ENCODE measurements around the gene CSKMT.
"Not testable (repeated sequence)": the region's sequence is repeated elsewhere in the genome, so short reads cannot be mapped to it uniquely, and the experiment has no call there.

The CSKMT gene

GRCh38 chr11:62665075-62665598 is at the start of gene CSKMT, which contains the start of gene C11orf98:
Gene CSKMT (plus strand): TSS chr11:62665312. CDS start chr11:62665880, 568 bp downstream.
Gene C11orf98 (minus strand): TSS chr11:62665210. CDS start chr11:62665169, 41 bp downstream.
- DNase-seq: peak; percentile 98

- DNase-seq: no peak
Measured at GRCh38 chr11:62615521-62615920, 49.6 kb upstream of the CSKMT start.

GRCh38 chr11:62616957-62617356 is 48.2 kb upstream of the CSKMT start:
- DNase-seq: not testable (repeated sequence)

- no peak for DNase-seq
Measured at GRCh38 chr11:62621027-62621566, 44.0 kb upstream of the CSKMT start.

DNA sequence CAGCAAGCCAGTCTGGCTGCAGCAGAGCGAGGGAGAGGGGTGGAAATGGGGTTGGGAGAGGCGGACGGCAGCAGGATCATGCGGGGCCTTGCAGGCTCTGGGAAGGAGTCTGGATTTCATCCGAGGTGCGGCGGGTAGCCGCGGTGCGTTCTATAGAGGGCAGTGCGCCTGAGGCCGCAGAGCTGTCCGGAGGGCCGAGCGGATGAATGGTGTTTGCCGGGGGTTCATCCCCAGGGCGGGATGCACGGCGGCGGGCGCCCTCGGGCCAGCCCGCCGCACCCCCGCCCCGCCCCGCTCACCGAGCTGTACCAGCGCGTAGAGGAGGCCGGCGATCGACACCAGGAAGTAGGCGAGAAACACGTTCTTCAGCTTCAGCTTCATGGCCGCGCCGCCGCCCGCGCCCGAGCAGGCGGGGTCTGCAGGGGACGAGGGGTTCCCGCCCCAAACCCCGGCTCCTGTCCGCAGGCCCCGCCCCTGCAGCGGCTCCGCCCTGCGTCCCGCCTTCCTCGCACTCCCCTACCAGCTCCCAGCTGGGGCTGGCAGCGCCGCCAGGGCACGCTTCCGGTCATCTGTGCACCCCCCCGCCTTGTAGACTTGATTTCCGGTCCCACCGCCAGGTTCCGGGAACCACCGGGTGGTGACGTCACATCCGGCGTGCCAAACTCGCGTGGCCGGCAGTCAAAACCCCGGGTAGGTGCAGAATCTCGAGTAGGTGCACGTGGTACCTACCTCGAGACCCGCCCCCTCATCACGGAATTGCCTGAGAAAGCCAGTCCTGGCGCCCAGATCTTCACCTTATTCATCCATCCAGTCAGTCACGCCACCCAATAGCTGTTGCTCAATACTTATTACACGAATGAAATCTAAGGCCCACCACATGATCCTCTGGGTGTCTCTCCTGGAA is 43.3 kb upstream of the CSKMT start, which contains the start of gene B3GAT3:
TSS of gene B3GAT3 (minus strand) at position 420 of the 904 bp plus-strand sequence. CDS start at position 381, 39 bp downstream.
- DNase-seq: peak; percentile 99

DNA sequence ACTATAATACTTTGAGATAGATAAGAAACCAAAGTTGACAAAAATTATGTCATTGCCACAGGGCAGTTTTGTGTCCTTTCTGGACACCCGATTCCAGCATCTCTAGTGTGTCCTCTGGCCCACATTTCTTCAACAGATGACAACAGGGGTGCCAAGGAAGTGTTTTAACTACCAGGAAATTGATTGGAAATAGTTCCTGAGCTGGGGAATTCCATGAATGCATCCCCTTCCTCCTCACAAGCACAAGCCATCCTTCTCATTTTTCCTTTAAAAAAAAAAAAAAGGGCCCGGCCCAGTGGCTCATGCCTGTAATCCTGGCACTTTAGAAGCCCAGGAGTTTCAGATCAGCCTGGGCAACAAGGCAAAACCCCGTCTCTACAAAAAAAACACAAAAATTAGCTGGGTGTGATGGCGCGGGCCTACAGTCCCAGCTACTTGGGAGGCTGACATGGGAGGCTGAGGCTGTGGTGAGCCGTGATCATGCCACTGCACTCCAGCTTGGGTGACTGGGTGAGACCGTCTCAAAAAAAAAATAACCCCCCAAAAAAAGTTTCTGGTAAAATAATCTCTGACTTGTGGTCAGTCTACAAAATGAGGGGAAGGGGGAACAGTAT is 42.5 kb upstream of the CSKMT start:
- no peak for DNase-seq

DNA sequence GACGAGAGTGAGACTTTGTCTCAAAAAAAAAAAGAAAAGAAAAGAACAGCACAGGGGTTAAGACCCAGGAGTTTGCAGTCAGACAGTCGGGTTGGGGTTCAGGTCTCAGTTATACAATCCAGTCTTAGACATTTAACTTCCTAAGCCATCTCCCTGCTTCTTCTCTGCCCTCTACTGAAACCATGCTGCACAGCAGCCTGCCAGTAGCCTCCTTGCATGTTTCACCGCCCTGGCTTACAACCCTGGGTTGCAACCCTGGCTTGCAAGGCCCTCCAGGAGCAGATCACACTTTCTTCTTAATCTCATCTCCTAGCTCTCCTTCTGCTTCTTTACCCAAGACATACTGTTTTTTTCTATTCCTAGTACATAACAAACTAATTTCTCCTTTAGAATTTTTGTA is 37.4 kb upstream of the CSKMT start:
- DNase-seq: peak; percentile 54

GRCh38 chr11:62632492-62632891 is 32.6 kb upstream of the CSKMT start:
- no peak for DNase-seq

- no peak for DNase-seq
Measured at GRCh38 chr11:62644220-62644619, 20.9 kb upstream of the CSKMT start.

- peak; percentile 43 for DNase-seq
Measured at GRCh38 chr11:62645671-62645945, 19.5 kb upstream of the CSKMT start.

DNA sequence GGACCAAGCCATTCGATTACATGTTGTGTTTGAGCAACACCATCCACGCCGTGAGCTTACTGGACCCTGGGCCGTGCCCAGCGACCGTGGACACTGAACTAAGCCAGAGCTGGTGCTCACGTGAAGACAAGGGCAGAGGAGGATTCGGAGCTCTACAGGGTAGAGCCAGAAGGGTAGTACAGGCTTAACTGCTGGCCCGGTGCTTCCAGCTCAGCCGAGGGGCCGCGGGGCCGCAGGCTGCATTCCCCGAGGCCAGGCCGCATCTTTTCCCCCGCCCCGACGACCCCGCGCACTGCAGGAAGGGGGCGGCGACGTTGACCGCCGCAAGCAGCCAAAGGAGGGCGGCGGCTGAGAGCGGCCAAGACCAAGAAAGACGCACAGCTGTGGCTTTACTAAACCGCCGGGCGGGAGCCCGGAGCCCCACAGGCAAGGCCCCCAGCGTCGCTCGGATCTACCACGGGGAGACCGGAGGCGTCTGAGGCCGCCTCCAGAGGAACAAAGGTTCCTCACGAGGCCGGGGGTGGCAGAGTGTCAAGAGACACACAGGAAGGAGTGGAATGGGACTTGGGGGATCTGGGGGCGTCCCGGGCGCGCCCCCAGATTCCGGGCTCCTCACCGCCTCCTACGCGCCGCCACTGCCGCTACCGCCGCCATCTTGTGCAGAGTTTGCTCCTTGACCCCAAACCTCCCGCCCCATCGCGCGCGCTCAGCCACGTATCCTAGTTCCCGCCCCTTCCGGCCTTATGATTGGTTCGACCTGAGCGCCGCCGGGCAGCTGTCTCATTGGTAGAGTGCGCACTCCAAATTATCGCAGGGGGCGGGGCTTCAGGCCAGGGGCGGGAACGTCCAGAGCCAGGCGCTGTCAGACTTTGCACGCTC is 18.9 kb upstream of the CSKMT start, which contains the start of gene GANAB:
TSS of gene GANAB (minus strand) at position 668 of the 879 bp plus-strand sequence. CDS start at position 654, 14 bp downstream.
- DNase-seq: peak; percentile 100

DNA sequence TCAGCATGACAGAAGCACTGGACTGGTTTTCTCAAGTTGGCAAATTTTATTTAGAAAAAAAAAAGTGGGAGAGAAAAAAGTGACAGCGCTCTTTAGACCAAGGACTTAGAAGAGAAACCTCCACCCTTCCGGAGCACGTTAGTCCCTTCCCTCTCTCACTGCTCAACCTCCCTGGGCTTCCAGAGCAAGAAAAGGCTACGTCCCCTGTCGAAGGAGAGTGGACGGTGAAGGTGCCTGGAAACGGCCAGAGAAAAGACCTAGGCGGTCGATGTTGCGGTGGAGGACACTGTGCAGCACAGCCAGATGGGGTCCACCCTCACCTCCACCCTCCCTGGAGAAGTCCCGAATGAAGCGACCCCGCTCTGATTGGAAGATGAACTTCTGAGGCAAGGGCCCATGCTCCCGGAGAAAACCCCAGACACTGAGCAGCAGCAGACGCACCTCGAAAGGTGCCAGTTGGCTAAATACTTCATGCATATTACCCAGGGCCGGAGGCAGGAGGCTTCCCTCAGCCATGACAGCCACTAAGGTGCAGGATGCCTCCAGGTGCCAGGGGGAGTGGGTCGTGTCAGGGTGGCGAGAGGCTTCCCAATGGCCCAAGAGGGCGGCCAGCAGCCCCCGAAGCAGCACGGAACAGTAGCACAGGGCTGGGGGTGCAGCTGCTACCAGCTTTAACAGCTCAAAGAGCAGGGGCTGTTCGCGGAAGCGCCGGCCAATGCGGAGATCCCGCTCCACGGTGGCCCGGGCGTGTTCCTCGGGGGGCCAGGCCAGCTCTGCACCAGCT is 18.1 kb upstream of the CSKMT start:
- DNase-seq: no peak

DNA sequence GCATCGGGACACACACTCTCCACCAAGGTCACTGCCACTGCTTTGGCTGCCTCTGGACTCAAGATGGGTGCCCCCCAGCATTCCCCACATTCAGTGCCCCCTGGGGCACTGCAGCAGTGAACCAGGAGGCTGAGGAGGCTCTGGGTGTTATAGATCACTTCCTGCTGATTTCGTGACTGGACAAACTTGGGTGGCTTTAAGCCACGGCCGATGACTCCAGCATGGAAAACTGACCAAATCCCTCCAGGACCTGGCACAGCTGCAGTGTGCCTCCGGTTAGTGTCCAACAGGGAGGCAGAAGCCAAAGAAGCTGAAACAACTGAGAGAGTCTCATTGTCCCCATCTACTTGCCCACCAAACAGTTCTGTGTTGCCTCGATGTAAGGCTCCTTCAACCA is 17.5 kb upstream of the CSKMT start:
- DNase-seq: no peak

DNA sequence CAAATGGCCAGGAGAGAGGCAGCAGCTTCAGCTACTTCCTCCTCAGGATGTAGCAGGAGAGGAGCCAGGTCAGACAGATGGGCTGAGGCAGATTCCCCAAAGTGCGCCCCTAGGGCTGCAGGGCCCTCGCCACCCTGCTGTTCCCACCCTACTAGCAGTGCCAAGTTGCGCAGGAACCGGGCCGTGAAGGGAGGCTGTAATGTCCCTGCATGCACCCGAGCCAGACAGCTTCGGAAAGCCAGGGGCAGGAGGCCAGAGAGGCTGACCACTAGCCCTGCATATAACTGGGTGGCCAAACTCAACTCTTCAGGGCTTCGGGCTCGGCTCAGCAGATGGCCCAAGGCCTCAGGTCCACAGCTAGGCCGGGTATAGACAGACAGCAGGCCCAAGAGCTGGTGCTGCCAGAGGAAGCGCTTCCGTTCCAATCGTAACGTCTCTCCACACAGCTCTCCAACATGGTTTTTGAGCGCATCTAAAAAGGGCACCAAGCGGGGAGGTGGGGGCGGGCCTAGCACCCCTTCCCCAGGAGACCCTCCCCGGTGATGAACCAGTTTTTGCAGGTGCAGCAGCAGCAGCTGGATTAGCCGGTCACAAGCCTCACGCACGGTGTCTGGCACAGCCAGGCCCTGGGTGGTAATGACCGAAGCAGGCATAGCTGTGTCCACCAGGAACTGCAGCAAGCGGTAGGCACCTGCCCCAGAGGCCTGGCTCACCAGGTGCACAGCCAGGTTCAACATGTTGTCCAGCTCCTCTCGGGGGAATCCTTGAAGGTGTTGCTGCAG is 16.7 kb upstream of the CSKMT start:
- no peak for DNase-seq

DNA sequence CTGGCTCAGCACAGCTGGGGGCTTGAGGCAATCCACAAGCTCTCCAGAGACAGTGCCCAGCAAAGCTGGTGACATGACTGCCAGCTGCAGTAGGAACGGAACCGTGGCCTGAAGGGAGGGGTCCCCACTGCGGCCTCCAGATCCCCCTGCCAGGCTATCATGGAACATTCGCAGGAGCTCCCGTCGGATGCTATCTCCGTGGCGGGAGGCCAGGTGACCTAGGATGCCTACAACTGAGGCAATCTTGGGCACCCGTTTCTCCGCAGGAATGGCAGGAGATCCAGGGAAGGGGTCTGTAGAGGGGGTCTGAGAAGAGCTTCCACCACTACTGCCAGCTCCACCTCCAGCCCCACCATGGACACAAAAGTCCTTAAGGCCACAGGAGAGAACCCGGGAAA is 16.1 kb upstream of the CSKMT start:
- no peak for DNase-seq

DNA sequence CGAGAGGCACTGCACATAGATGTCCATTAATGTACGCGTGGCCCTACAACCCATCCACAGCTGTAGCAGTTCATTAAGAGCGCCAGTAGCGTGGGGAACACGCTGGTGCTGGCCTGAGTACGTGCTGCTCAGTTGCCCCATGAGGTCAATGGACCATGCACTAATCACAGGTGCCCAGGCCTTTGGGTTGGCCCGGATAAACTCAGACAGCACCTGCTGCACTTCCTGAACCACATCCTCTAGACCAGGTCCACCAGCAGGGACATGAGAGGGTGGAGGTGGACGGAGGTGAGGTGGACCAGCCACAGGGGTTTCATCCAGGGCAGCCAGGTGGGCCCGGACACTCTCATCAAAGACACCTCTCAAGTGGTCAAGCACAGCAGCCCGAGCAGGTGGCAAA is 15.6 kb upstream of the CSKMT start:
- DNase-seq: no peak

DNA sequence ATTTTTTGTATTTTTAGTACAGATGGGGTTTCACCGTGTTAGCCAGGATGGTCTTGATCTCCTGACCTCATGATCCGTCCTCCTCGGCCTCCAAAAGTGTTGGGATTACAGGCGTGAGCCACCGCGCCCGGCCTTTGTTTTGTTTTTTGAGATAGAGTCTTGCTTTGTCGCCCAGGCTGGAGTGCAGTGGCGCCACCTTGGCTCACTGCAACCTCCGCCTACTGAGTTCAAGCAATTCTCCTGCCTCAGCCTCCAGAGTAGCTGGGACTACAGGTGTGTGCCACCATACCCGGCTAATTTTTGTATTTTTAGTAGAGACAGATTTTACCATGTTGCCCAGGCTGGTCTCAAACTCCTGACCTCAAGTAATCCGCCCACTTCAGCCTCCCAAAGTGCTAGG is 14.8 kb upstream of the CSKMT start:
- not testable (repeated sequence) for DNase-seq

- no peak for DNase-seq
Measured at GRCh38 chr11:62652161-62653006, 12.7 kb upstream of the CSKMT start.

DNA sequence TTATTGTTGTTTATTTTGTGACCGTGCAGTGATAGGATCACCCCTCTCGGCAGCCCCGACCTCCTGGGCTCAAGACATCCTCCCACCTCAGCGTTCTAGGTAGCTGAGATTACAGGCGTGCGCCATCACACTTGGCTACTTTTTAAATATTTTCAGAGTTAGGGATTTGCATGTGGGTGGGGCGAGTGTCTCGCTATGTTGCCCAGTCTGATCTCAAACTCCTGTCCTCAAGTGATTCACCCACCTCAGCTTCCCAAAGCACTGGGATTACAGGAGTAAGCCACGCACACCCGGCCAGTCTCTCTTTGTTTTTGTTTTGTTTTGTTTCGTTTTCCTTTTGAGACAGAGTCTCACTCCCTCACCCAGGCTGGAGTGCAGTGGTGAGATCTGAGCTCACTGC is 10.8 kb upstream of the CSKMT start:
- no peak for DNase-seq
